ENCODE data around the gene AUTS2.

The AUTS2 gene

DNA sequence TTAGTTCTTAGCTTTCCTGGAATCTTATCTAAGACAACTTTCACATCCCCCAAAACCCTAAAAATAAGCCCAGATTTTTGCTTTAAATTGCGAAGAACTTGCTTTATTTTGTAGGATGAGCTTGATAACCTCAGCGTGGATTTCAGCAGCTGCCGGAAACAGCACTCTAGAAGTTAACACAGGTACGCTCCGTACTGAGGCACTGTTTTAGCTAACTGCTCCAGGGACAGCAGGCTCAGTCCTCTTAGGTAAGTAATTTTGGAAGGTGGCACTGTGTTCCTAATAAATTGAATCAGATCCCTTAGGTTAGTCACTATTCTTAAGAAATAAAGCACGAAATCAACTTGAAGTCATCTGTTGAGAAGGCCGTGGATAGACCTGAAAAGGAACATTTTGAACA is 2.2 kb upstream of the AUTS2 start:
- DNase-seq (no peak), ATAC-seq (replicated peaks) (no peak)
- peaks cover 10% of the 10 kb centered on the region in 2 donors for H3K4me1 Mint-ChIP-seq
- H3K36me3 Mint-ChIP-seq = no peaks in the 10 kb centered on the region
- H3K4me3 Mint-ChIP-seq = no peak overlapping the region
- H3K9me3 Mint-ChIP-seq = peaks cover 0 to 4% of the 10 kb centered on the region in 2 donors
- H3K27ac Mint-ChIP-seq = no peak overlapping the region
- H3K27me3 Mint-ChIP-seq = no peaks in the 10 kb centered on the region

- peak overlapping the region; percentile 84 to 89 for H3K4me3 Mint-ChIP-seq
- no peak for ATAC-seq (replicated peaks)
Observed at GRCh38 chr7:69596723-69597277, 1.5 kb upstream of the AUTS2 start.

GRCh38 chr7:69597278-69598076 is 798 bp upstream of the AUTS2 start:
- H3K4me1 Mint-ChIP-seq = peaks cover 10% of the 10 kb centered on the region in 2 donors
- H3K27me3 Mint-ChIP-seq = no peaks in the 10 kb centered on the region
- ATAC-seq (replicated peaks) (peak; percentile 39 to 41), DNase-seq (peak; percentile 34)
- H3K27ac Mint-ChIP-seq = peak overlapping the region; percentile 86
- peak overlapping the region; percentile 89 to 91 for H3K4me3 Mint-ChIP-seq
- no peaks in the 10 kb centered on the region for H3K9me3 Mint-ChIP-seq
- H3K36me3 Mint-ChIP-seq = no peaks in the 10 kb centered on the region

More at GRCh38 chr7:69596723-69597277, 1.5 kb upstream of the AUTS2 start:
- Mint-ChIP-seq H3K27ac (peak overlapping the region; percentile 86), H3K4me1 (peaks cover 10% of the 10 kb centered on the region in 2 donors), H3K27me3 (no peaks in the 10 kb centered on the region), H3K9me3 (no peaks in the 10 kb centered on the region), H3K36me3 (no peaks in the 10 kb centered on the region)
- DNase-seq = no peak

DNA sequence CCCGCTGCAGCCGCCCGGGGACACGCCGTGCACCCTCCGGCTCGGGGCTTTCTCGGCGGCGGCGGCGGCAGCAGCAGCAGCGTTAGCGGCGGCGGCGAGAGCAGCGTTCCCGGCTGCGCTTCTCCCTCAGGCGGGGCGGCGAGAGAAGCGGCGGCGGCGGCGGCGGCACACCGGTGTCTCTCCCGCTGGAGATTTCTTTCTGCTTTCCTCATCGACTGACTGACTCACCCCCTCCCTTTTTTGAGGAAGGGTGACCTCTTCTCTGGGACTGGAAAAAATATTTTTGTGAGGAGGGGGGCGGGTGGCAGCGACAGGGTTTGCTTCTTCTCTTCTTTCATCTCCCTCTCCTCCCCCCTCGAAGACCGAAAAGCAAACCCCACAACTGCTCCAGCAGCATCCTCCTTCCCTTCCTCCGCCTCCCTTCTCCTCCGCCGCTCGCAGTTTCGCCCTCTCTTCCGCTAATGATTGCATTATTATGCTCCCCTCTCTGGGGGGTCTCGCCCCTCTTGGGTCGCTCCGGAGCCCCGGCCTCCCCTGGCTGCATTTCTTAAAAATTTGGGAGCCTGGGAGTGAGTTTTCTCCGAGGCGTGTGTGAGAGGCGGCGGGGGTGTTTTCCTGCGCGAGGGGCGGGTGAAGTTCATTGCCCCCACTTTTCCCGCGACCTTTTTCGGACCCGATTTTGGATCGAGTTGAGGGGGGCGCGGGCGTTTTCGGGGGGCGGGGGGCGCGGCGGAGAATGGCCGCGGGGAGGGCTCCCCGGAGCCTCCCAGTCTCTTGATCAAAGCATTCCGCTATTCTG is 411 bp downstream of the AUTS2 start:
- H3K4me3 Mint-ChIP-seq = peak overlapping the region; percentile 89 to 91

DNA sequence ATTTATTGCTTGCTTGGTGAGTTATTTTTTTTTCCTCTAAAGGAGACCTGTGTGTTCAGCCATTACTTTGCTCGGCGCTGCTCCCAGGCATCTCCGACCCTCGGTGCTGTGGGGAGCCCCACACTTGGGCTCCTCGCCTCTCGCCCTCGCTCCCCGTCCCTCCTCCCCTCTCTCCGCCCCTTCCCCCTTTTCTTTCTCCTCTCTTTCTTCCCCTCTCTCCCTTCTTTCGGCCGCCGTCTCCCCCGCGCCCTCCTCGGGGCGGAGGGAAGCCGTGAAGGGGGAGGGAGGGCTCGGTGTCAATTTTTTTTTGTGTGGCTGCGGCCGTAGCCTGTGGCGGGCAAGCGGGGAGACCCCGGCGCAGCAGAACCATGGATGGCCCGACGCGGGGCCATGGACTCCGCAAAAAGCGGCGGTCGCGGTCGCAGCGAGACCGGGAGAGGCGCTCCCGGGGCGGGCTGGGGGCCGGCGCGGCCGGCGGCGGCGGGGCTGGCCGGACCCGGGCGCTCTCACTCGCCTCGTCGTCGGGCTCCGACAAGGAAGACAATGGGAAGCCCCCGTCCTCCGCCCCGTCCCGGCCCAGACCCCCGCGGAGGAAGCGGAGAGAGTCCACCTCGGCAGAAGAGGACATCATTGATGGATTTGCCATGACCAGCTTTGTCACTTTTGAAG is 1.1 kb downstream of the AUTS2 start:
- no peaks in the 10 kb centered on the region for H3K27me3 Mint-ChIP-seq
- peak overlapping the region; percentile 84 for H3K27ac Mint-ChIP-seq
- ATAC-seq (replicated peaks) (no peak), DNase-seq (no peak)
- H3K4me3 Mint-ChIP-seq = peak overlapping the region; percentile 89 to 92
- peaks cover 10% of the 10 kb centered on the region in 2 donors for H3K4me1 Mint-ChIP-seq
- H3K36me3 Mint-ChIP-seq = no peaks in the 10 kb centered on the region
- no peaks in the 10 kb centered on the region for H3K9me3 Mint-ChIP-seq

More for the DNA sequence above, 411 bp downstream of the AUTS2 start:
- ATAC-seq (replicated peaks) (peak in 1 of 2 donors; percentile 17), DNase-seq (peak; percentile 6)
- Mint-ChIP-seq H3K36me3 (no peaks in the 10 kb centered on the region), H3K27ac (peak overlapping the region; percentile 90), H3K9me3 (no peaks in the 10 kb centered on the region), H3K4me1 (peaks cover 10% of the 10 kb centered on the region in 2 donors), H3K27me3 (no peaks in the 10 kb centered on the region)

- DNase-seq (no peak), ATAC-seq (replicated peaks) (no peak)
- peak overlapping the region; percentile 83 for H3K27ac Mint-ChIP-seq
- H3K9me3 Mint-ChIP-seq = no peaks in the 10 kb centered on the region
- H3K36me3 Mint-ChIP-seq = no peaks in the 10 kb centered on the region
- H3K27me3 Mint-ChIP-seq = no peaks in the 10 kb centered on the region
- H3K4me3 Mint-ChIP-seq = peak overlapping the region; percentile 89 to 92
- peaks cover 10% of the 10 kb centered on the region in 2 donors for H3K4me1 Mint-ChIP-seq
Observed at GRCh38 chr7:69599955-69600709, 1.9 kb downstream of the AUTS2 start.

- H3K4me3 Mint-ChIP-seq = peak overlapping the region; percentile 10 to 89
- no peak overlapping the region for H3K27ac Mint-ChIP-seq
- H3K27me3 Mint-ChIP-seq = no peaks in the 10 kb centered on the region
Observed at GRCh38 chr7:69600710-69601519, 2.6 kb downstream of the AUTS2 start.

GRCh38 chr7:69602522-69602921 is 4.2 kb downstream of the AUTS2 start:
- Mint-ChIP-seq H3K4me1 (peaks cover 6 to 7% of the 10 kb centered on the region in 2 donors), H3K9me3 (no peaks in the 10 kb centered on the region), H3K36me3 (no peaks in the 10 kb centered on the region), H3K27me3 (peaks cover 0 to 3% of the 10 kb centered on the region in 2 donors), H3K4me3 (no peak overlapping the region), H3K27ac (no peak overlapping the region)
- DNase-seq = no peak
- ATAC-seq (replicated peaks) = no peak

More at GRCh38 chr7:69600710-69601519, 2.6 kb downstream of the AUTS2 start:
- peaks cover 10% of the 10 kb centered on the region in 2 donors for H3K4me1 Mint-ChIP-seq
- H3K9me3 Mint-ChIP-seq = no peaks in the 10 kb centered on the region
- H3K36me3 Mint-ChIP-seq = no peaks in the 10 kb centered on the region
- DNase-seq (no peak), ATAC-seq (replicated peaks) (no peak)

DNA sequence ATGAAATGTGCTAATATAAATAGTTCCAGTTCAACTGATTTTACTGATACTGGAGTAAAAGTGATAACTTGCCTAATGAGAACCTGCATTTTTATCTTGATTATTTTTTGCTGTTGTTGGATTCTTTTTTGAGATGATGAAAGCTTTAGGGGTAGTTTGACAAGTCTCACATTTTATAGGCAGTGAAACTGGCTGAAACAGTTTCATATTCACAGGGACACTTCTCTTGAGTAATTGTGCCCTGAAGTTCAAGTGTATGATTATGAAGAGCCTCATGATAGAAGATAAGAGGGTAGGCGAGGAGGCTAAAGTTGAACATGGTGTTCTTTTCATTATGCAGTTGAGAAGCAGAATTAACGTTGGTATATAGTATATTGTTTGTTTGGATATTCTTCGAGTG is 5.1 kb downstream of the AUTS2 start:
- Mint-ChIP-seq H3K36me3 (no peaks in the 10 kb centered on the region), H3K27ac (no peak overlapping the region), H3K4me3 (no peak overlapping the region), H3K9me3 (no peaks in the 10 kb centered on the region), H3K27me3 (peaks cover 0 to 3% of the 10 kb centered on the region in 2 donors), H3K4me1 (peaks cover 6 to 7% of the 10 kb centered on the region in 2 donors)
- peak; percentile 52 to 54 for ATAC-seq (replicated peaks)
- no peak for DNase-seq

DNA sequence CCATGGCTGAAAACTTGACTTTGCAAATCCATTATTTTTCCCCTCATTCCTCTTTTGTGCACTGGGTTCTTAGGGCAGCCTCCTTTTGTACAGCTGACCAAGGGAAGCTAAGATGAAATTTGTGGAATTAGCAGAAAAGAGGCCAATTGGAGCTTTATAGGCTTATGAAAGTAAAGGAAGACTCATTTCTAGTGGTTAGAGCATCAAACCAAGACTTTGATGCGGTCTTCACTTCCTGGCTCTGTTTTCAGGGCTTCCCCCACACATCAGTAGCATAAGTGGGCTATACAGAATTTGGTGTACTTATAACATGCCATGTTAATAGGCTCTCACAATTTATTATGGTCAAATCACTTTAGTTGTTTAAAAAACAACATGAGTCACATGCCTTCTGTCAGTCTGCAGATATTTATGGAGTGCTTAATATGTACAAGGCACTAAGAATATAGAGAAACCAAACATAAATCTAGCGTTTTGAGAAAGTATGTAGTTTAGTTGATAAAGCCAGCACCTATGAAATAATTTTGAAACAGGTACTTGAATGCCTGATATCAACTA is 5.7 kb downstream of the AUTS2 start:
- peaks cover 0 to 3% of the 10 kb centered on the region in 2 donors for H3K27me3 Mint-ChIP-seq
- no peak overlapping the region for H3K27ac Mint-ChIP-seq
- H3K36me3 Mint-ChIP-seq = no peaks in the 10 kb centered on the region
- ATAC-seq (replicated peaks) (peak; percentile 84 to 86), DNase-seq (no peak)
- H3K9me3 Mint-ChIP-seq = no peaks in the 10 kb centered on the region
- peaks cover 6 to 7% of the 10 kb centered on the region in 2 donors for H3K4me1 Mint-ChIP-seq
- H3K4me3 Mint-ChIP-seq = no peak overlapping the region

GRCh38 chr7:69605070-69605469 is 6.8 kb downstream of the AUTS2 start:
- no peaks in the 10 kb centered on the region for H3K36me3 Mint-ChIP-seq
- no peak overlapping the region for H3K27ac Mint-ChIP-seq
- H3K9me3 Mint-ChIP-seq = no peaks in the 10 kb centered on the region
- no peak for ATAC-seq (replicated peaks)
- peaks cover 0 to 3% of the 10 kb centered on the region in 2 donors for H3K27me3 Mint-ChIP-seq
- DNase-seq = no peak
- no peak overlapping the region for H3K4me3 Mint-ChIP-seq
- H3K4me1 Mint-ChIP-seq = peaks cover under 1 to 2% of the 10 kb centered on the region in 2 donors

GRCh38 chr7:69605546-69605945 is 7.3 kb downstream of the AUTS2 start:
- no peaks in the 10 kb centered on the region for H3K9me3 Mint-ChIP-seq
- H3K4me1 Mint-ChIP-seq = peaks cover 0 to 5% of the 10 kb centered on the region in 2 donors
- peaks cover 0 to 3% of the 10 kb centered on the region in 2 donors for H3K27me3 Mint-ChIP-seq
- DNase-seq = no peak
- ATAC-seq (replicated peaks) = no peak
- no peak overlapping the region for H3K4me3 Mint-ChIP-seq
- H3K36me3 Mint-ChIP-seq = no peaks in the 10 kb centered on the region
- no peak overlapping the region for H3K27ac Mint-ChIP-seq
